ENCODE data around the gene PRKD2. TPM values are rescaled to one million over a fixed set of nuclear protein-coding genes. Genes with fewer than 3 reads are reported as not detected.

PRKD2 gene
- total and polyA plus RNA-seq, 2 experiments from 2014 or later: 24.7 to 25.5 TPM

- Histone ChIP-seq H3K9me3 (ENCODE audit: low read depth) (no peaks in the 10 kb centered on the region), H3K4me3 (no peak overlapping the region), H3K27me3 (no peaks in the 10 kb centered on the region), H3K4me1 (ENCODE audit: low read depth) (no peaks in the 10 kb centered on the region), H3K27ac (no peak overlapping the region), H3K36me3 (peaks cover 2% of the 10 kb centered on the region)
- DNase-seq (ENCODE audit: low read depth in 1 of 2, low spot score in 1 of 2): peak in 1 of 2 donors; percentile 94
- TF ChIP-seq, protein P1, sequence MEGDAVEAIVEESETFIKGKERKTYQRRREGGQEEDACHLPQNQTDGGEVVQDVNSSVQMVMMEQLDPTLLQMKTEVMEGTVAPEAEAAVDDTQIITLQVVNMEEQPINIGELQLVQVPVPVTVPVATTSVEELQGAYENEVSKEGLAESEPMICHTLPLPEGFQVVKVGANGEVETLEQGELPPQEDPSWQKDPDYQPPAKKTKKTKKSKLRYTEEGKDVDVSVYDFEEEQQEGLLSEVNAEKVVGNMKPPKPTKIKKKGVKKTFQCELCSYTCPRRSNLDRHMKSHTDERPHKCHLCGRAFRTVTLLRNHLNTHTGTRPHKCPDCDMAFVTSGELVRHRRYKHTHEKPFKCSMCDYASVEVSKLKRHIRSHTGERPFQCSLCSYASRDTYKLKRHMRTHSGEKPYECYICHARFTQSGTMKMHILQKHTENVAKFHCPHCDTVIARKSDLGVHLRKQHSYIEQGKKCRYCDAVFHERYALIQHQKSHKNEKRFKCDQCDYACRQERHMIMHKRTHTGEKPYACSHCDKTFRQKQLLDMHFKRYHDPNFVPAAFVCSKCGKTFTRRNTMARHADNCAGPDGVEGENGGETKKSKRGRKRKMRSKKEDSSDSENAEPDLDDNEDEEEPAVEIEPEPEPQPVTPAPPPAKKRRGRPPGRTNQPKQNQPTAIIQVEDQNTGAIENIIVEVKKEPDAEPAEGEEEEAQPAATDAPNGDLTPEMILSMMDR (IDR thresholded peaks at IDR 0.05; ENCODE audit: low read depth, low read length): no peak
Measured at GRCh38 chr19:46759817-46760333, 43.0 kb upstream of the PRKD2 start.

DNA sequence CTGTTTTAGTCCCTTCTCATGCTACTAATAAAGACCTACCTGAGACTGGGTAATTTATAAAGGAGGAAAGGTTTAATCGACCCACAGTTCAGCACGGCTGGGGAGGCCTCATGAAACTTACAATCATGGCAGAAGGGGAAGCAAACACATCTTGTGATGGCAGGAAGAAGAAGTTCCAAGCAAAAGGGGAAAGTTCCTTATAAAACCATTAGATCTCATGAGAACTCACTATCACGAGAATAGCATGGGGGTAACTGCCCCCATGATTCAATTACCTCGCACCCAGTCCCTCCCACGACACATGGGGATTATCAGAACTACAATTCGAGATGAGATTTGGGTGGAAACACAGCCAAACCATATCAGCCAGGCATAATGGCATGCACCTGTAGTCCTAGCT lies 42.3 kb upstream of the PRKD2 start:
- no peaks in the 10 kb centered on the region for H3K27me3 ChIP-seq
- H3K4me1 ChIP-seq (ENCODE audit: low read depth): no peaks in the 10 kb centered on the region
- H3K27ac ChIP-seq: no peak overlapping the region
- no peaks in the 10 kb centered on the region for H3K9me3 ChIP-seq (ENCODE audit: low read depth)
- H3K4me3 ChIP-seq: no peak overlapping the region
- no peak for DNase-seq (ENCODE audit: low read depth in 1 of 2, low spot score in 1 of 2)
- TF ChIP-seq, protein P1 (IDR thresholded peaks at IDR 0.05; ENCODE audit: low read depth, low read length): no peak
- H3K36me3 ChIP-seq: peaks cover 2% of the 10 kb centered on the region

DNA sequence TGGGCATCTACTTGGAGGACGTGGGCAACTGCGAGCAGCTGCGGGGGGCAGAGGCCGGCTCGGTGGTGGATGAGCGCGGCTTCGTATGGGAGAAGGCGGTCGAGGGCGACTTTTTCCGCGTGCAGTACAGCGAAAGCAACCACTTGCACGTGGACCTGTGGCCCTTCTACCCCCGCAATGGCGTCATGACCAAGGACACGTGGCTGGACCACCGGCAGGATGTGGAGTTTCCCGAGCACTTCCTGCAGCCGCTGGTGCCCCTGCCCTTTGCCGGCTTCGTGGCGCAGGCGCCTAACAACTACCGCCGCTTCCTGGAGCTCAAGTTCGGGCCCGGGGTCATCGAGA lies 39.6 kb upstream of the PRKD2 start:
- no peaks in the 10 kb centered on the region for H3K4me1 ChIP-seq (ENCODE audit: low read depth)
- TF ChIP-seq, protein P1 (IDR thresholded peaks at IDR 0.05; ENCODE audit: low read depth, low read length): no peak
- no peaks in the 10 kb centered on the region for H3K27me3 ChIP-seq
- H3K4me3 ChIP-seq: no peak overlapping the region
- H3K36me3 ChIP-seq: peaks cover 2% of the 10 kb centered on the region
- no peaks in the 10 kb centered on the region for H3K9me3 ChIP-seq (ENCODE audit: low read depth)
- no peak for DNase-seq (ENCODE audit: low read depth in 1 of 2, low spot score in 1 of 2)
- no peak overlapping the region for H3K27ac ChIP-seq

- Histone ChIP-seq H3K4me1 (ENCODE audit: low read depth) (no peaks in the 10 kb centered on the region), H3K27ac (no peak overlapping the region), H3K27me3 (no peaks in the 10 kb centered on the region), H3K9me3 (ENCODE audit: low read depth) (no peaks in the 10 kb centered on the region), H3K36me3 (peaks cover 2% of the 10 kb centered on the region), H3K4me3 (no peak overlapping the region)
- TF ChIP-seq, protein P1 (IDR thresholded peaks at IDR 0.05; ENCODE audit: low read depth, low read length): no peak
- DNase-seq (ENCODE audit: low read depth in 1 of 2, low spot score in 1 of 2): no peak
Measured at GRCh38 chr19:46755853-46756543, 39.1 kb upstream of the PRKD2 start.

DNA sequence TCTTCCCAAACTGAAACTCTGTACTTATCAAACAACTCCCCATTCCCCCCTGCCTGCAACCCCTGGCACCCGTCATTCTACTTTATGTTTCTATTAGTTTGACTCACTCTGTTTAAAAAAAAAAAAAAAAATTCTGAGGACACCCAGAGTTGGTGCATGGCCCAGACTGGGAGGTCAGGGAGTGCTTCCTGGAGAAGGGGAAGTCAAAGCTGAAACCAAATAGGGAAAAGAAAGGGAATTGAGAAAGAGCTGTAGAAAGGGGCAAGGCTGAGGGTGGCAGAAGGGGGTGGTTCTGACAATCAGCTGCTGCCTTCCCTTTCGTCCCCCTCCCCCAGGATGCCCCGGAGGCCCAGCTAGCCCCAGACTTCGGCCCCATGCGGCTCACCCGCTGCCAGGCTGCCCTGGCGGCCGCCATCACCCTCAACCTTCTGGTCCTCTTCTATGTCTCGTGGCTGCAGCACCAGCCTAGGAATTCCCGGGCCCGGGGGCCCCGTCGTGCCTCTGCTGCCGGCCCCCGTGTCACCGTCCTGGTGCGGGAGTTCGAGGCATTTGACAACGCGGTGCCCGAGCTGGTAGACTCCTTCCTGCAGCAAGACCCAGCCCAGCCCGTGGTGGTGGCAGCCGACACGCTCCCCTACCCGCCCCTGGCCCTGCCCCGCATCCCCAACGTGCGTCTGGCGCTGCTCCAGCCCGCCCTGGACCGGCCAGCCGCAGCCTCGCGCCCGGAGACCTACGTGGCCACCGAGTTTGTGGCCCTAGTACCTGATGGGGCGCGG lies 38.4 kb upstream of the PRKD2 start:
- Histone ChIP-seq H3K4me3 (no peak overlapping the region), H3K4me1 (ENCODE audit: low read depth) (no peaks in the 10 kb centered on the region), H3K36me3 (peaks cover 2% of the 10 kb centered on the region), H3K9me3 (ENCODE audit: low read depth) (no peaks in the 10 kb centered on the region), H3K27me3 (no peaks in the 10 kb centered on the region), H3K27ac (no peak overlapping the region)
- DNase-seq (ENCODE audit: low read depth in 1 of 2, low spot score in 1 of 2): peak in 1 of 2 donors; percentile 80
- TF ChIP-seq, protein P1 (IDR thresholded peaks at IDR 0.05; ENCODE audit: low read depth, low read length): no peak
